Gastrocnemius medialis (tissue), 4 donors: ENCODE measurements around the gene KPNA3.

Source experiments
- CTCF ChIP-seq, 5 experiments: fragments of 450-650 bp in 3 of 5; fragments of 200-600 bp in 2 of 5; sonication (generic) in 2 of 5; IDR thresholded peaks in 4 of 5; conservative IDR thresholded peaks in 1 of 5; 1 replicate in 4 of 5; 2 replicates in 1 of 5; pipeline ENCODE4 v1.5.1; 2016 to 2019; ENCODE audit warnings: antibody characterized with exemption in 5 of 5, mild to moderate bottlenecking in 3 of 5, moderate library complexity in 3 of 5
- POLR2A ChIP-seq, 2 donors: fragments of 450-650 bp; IDR thresholded peaks; one replicate each; pipeline ENCODE4 v1.6.1; 2017; ENCODE audit warnings: antibody characterized with exemption in 2 of 2, mild to moderate bottlenecking in 2 of 2, moderate library complexity in 2 of 2

DNA sequence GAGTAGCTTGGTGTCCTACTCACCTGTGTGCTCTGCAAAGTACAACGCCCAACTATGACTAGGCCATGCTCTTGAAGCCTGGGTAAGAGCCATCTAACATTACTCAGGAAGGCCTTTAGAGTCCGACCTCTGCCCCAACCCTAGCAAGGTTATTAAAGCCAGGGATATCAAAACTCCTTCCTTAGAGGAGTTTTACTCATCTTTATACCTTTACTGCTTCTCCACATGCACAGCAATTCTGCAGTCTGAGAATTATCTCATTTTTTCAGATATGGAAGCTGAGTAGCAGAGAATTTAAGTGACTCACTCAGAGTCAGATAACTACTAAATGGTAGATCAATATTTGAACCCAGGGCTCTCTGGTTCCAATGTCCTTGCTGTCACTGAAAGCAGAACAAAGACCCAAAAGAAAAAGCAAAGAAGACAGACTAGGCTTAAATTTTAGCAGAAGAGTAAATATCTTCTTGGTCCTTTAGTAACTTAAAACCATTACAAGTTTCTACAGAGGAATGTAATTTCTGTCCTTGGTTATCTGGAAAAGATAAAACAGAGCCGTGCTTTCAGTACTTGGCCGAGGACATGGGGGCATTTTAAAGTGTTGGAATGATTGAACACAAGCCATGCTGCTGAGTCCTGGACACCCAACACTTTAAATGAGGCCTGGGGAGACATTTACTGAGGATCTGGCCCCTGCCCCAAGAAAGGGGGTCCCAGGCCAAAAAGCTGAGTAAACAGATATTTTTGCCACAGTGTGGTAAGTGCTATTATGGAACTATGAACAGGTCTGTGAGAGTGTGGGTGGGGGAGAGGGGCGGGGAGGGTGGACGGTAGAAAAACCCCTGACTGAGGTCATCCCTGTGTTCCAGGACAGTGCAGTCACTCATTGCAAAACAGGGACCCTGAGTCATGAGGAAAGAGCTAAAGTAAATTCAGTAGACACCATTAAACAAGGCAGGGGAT lies 18.4 kb upstream of the KPNA3 start:
- TF ChIP-seq POLR2A (IDR thresholded peaks at IDR 0.05) (no peak), CTCF (IDR thresholded peaks at IDR 0.05 in 4 of 5, conservative IDR thresholded peaks at IDR 0.05 in 1 of 5) (no peak)
